Bronchial epithelial cell (primary cell): ENCODE measurements around the gene CMIP. TPM values are rescaled to one million over a fixed set of nuclear protein-coding genes. Genes with fewer than 3 reads are reported as not detected.

ENCODE experiments used
- DNase-seq: peaks from one replicate; pipeline ENCODE4 v3.0.0-alpha.2; 2010; ENCODE audit warnings: low read depth
- FAIRE-seq: peaks from 2 replicates; lab custom pipeline; 2011; peaks lifted over from hg19 to GRCh38; lab: Jason Lieb, UNC
- H3K27me3 ChIP-seq: 2 replicates; pipeline ENCODE4 v1.5.1; 2011; ENCODE audit warnings: low read length; ENCODE audit not compliant: control insufficient read depth, insufficient read depth
- H3K36me3 ChIP-seq: 2 replicates; pipeline ENCODE4 v1.5.1; 2011; ENCODE audit warnings: low read length; ENCODE audit not compliant: control insufficient read depth, insufficient read depth
- H3K4me3 ChIP-seq: 2 replicates; pipeline ENCODE4 v1.5.1; 2011; ENCODE audit warnings: mild to moderate bottlenecking, low read depth, low read length, control low read depth
- CTCF ChIP-seq: IDR thresholded peaks from 2 replicates; pipeline ENCODE4 v1.5.1; 2011; ENCODE audit warnings: mild to moderate bottlenecking, moderate library complexity, low read length, control low read depth, inconsistent platforms; ENCODE audit not compliant: insufficient read depth, severe bottlenecking
- total RNA-seq: library from RNA; depleted of rRNA; stranded (reverse); fragments of >200 nt; gene quantifications from 2 replicates; pipeline ENCODE4 v1.2.1, GENCODE V29; 2014

CMIP gene
- total RNA-seq, 1 donor from 2014 or later: 21.1 TPM

GRCh38 chr16:81642107-81642436, 197.5 kb downstream of the CMIP start:
- FAIRE-seq: no peak
- TF ChIP-seq CTCF: no peak

DNA sequence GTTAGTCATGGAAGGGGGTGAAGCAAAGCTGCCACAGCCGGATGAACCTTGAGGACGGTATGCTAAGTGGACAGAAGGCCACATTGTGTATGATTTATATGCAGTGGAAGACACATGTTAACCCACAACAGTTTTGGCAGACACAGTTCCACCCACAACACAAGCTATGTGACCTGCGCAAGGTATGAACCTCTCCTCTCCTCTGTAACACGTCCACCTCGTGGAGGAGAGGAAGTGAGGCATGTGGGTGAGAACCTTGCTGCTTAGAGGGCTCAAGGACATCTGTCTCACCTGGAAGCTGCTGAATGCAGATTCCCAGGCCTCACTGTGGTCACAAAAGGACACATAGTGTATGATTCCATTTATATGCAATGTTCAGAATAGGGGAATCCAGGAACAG, 198.3 kb downstream of the CMIP start:
- Histone ChIP-seq H3K36me3 (peaks cover 8% of the 10 kb centered on the region), H3K27me3 (no peaks in the 10 kb centered on the region), H3K4me3 (no peak overlapping the region)
- DNase-seq (no peak), FAIRE-seq (peak; percentile 73)
- TF ChIP-seq CTCF: no peak

More at GRCh38 chr16:81642107-81642436, 197.5 kb downstream of the CMIP start:
- Histone ChIP-seq H3K4me3 (no peak overlapping the region), H3K27me3 (no peaks in the 10 kb centered on the region), H3K36me3 (peaks cover 8% of the 10 kb centered on the region)
- DNase-seq: no peak

DNA sequence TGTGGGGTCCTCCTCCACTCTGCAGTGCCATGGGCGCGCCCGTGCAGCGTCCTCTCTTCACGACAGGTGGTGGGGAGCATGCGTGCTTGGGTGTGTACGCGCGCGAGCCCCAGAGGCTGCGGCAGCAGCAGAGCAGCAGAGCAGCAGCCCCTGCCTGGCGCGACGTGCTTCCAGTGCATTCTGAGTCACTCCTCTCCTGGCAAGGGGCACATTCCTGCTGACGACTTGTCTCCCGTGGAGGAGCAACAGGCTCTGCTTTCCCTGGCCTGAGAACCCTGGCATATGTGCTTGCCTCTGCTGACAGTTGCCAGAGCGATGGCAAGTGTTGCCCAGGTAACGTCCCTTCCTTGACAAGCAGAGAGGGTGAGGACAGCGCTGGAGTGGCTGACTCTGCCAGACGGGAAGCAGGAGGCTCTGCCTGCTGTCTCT, 200.7 kb downstream of the CMIP start:
- no peak for TF ChIP-seq CTCF
- DNase-seq: peak; percentile 92
- no peak for FAIRE-seq
- no peak overlapping the region for H3K4me3 ChIP-seq
- H3K27me3 ChIP-seq: no peaks in the 10 kb centered on the region
- peaks cover 10% of the 10 kb centered on the region for H3K36me3 ChIP-seq

GRCh38 chr16:81645925-81646324, 201.3 kb downstream of the CMIP start:
- FAIRE-seq (no peak), DNase-seq (no peak)
- Histone ChIP-seq H3K36me3 (peaks cover 10% of the 10 kb centered on the region), H3K27me3 (no peaks in the 10 kb centered on the region), H3K4me3 (no peak overlapping the region)
- no peak for TF ChIP-seq CTCF

DNA sequence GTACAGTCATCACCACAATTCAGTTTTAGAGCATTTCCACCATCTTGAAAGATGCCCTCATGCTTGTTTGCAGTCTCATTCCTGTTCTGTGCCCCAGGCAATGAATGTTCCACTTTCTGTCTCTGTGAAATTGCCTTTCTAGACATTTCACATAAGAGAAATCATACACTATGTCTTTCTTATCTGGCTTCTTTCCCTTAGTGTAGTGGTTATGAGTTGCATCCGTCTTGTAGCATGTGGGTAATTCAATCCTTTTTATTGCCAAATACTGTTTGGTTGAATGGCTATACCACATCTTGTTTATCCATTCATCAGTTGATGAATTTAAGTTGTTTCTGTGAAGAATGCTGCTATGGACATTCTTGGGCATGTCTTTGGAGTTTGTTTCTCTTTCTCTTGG, 202.0 kb downstream of the CMIP start:
- Histone ChIP-seq H3K4me3 (no peak overlapping the region), H3K36me3 (peaks cover 5% of the 10 kb centered on the region), H3K27me3 (no peaks in the 10 kb centered on the region)
- no peak for TF ChIP-seq CTCF
- FAIRE-seq: no peak
- peak; percentile 80 for DNase-seq

DNA sequence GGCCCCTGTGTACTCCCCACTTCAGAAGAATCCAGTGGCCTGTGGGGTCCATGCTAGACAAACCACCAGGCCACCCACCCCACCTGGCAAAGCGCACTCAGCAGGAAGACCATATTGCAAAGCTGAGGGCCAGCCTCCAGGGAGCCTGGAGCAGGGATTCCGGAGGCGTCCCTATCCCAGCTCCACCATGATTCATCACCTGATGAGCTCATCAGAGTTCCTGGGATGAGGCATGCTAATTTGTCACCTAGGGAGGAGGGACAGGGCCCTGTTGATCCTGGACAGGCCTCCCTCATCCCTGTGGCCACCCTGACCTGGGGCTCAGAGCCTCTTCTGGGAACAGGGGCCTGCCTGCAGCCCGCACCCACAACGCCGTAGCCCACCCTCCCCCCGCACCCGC, 202.9 kb downstream of the CMIP start:
- DNase-seq: peak; percentile 90
- H3K27me3 ChIP-seq: no peaks in the 10 kb centered on the region
- H3K4me3 ChIP-seq: no peak overlapping the region
- no peak for TF ChIP-seq CTCF
- H3K36me3 ChIP-seq: peaks cover 11% of the 10 kb centered on the region
- FAIRE-seq: no peak
